ENCODE data around the gene NTRK3. TPM values are rescaled to one million over a fixed set of nuclear protein-coding genes. Genes with fewer than 3 reads are reported as not detected.
A peak's percentile ranks its signal among the peaks of the same experiment; 100 is the strongest.

NTRK3 gene
- total and polyA plus RNA-seq, 12 donors = 1.6 to 8.5 (median 3.3) TPM

- Histone ChIP-seq H3K27me3 (no peaks in the 10 kb centered on the region), H3K27ac (no peak overlapping the region), H3K4me3 (no peak overlapping the region), H3K36me3 (replicated peaks in 1 of 2) (no peaks in the 10 kb centered on the region), H3K9me3 (replicated peaks in 1 of 3) (no peaks in the 10 kb centered on the region), H3K4me1 (replicated peaks in 1 of 2) (no peaks in the 10 kb centered on the region)
- 69 to 78% (median 73%) methylated on average over 3 of the region's 3 CpGs for WGBS, 4 donors
- intact Hi-C loops (cut with DNase I) = no loop called here
- TF ChIP-seq CTCF (IDR thresholded peaks at IDR 0.05) (no peak), POLR2A (IDR thresholded peaks at IDR 0.05) (no peak)
- no peak for DNase-seq
These were observed 66.3 kb downstream of the NTRK3 start for GRCh38 chr15:88190232-88190631.

- H3K9me3 ChIP-seq (replicated peaks in 1 of 3) = no peaks in the 10 kb centered on the region
- H3K4me1 ChIP-seq (replicated peaks in 1 of 2) = no peaks in the 10 kb centered on the region
- WGBS, 4 donors = 67 to 92% (median 77%) methylated on average over 2 of the region's 2 CpGs
- no peaks in the 10 kb centered on the region for H3K36me3 ChIP-seq (replicated peaks in 1 of 2)
- H3K27ac ChIP-seq = no peak overlapping the region
- H3K27me3 ChIP-seq = no peaks in the 10 kb centered on the region
- H3K4me3 ChIP-seq = no peak overlapping the region
- no peak for TF ChIP-seq POLR2A (IDR thresholded peaks at IDR 0.05)
- no peak for TF ChIP-seq CTCF (IDR thresholded peaks at IDR 0.05)
- intact Hi-C loops (cut with DNase I) = no loop called here
- no peak for DNase-seq
These were observed 68.2 kb downstream of the NTRK3 start for GRCh38 chr15:88188300-88188699.

- Histone ChIP-seq H3K9me3 (replicated peaks in 1 of 3) (no peaks in the 10 kb centered on the region), H3K27me3 (no peaks in the 10 kb centered on the region), H3K4me3 (no peak overlapping the region), H3K4me1 (replicated peaks in 1 of 2) (no peaks in the 10 kb centered on the region), H3K27ac (no peak overlapping the region), H3K36me3 (replicated peaks in 1 of 2) (no peaks in the 10 kb centered on the region)
- peak; percentile 24 to 73 (median 54) for DNase-seq
- TF ChIP-seq POLR2A (IDR thresholded peaks at IDR 0.05) (no peak), CTCF (IDR thresholded peaks at IDR 0.05) (no peak)
- intact Hi-C loops (cut with DNase I) = no loop called here
- WGBS, 4 donors = 42 to 54% (median 45%) methylated on average over 5 of the region's 5 CpGs
These were observed 69.3 kb downstream of the NTRK3 start for GRCh38 chr15:88187195-88187594.

- Histone ChIP-seq H3K4me3 (no peak overlapping the region), H3K27me3 (no peaks in the 10 kb centered on the region), H3K4me1 (replicated peaks in 1 of 2) (no peaks in the 10 kb centered on the region), H3K36me3 (replicated peaks in 1 of 2) (no peaks in the 10 kb centered on the region), H3K9me3 (replicated peaks in 1 of 3) (no peaks in the 10 kb centered on the region), H3K27ac (no peak overlapping the region)
- intact Hi-C loops (cut with DNase I) = no loop called here
- no peak for DNase-seq
- TF ChIP-seq POLR2A (IDR thresholded peaks at IDR 0.05) (no peak), CTCF (IDR thresholded peaks at IDR 0.05) (no peak)
- 68 to 77% (median 73%) methylated on average over 3 of the region's 3 CpGs for WGBS, 4 donors
These were observed 71.0 kb downstream of the NTRK3 start for GRCh38 chr15:88185584-88185983.
